Activated T-cell treated with anti-CD3 and anti-CD28 coated beads for 48 hours (primary cell): Measurements from ENCODE around the gene SLC44A3.
"Not testable (repeated sequence)": the region's sequence is repeated elsewhere in the genome, so short reads cannot be mapped to it uniquely, and the experiment has no call there.

Experiments
- DNase-seq: peaks from one replicate; pipeline ENCODE4 v3.0.0-alpha.2; 2020; ENCODE audit warnings: low read depth

The SLC44A3 gene

GRCh38 chr1:94803106-94803505, 17.1 kb upstream of the SLC44A3 start:
- DNase-seq, result no peak

DNA sequence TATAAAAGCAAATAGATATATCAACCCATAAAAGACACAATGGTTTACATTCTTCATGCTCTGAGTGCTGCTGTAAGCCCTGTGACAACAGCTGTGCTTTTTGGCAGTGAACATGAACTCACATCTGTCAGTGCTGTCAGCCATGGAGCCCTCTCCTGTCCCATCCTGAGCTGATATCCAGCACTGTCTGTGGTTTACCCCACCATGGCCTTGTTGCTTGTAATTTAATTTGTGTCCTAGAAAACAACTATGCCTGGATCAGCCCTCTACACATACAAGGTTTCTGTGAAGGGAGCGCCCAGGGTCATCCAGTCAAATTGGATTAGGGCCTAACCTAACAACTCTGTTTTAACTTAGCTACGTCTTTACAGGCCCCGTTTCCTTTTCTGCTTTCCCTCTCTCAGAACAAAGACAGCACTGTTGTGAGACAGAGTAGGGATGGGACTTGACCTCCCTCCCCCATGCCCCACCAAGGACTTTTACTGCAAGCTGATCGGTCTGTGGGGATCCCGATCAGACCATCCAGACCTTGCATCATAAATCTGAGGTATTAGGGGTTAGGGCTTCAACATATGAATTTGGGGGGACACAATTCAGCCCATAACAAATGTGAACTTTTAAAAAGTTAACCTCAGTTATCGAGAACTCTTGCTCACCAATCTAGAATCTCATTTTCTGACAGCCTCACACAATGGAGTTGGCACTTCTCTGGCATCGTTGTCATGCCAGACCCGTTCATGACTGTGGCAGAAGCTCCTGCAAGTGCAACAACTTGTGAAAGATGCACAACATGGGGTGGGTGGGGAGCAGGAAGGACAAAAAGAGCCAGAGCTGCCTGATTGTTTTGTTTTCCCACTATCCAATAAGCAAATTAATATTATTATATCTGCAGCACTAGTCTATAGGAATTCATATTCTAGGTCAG, 16.4 kb upstream of the SLC44A3 start:
- DNase-seq, result no peak

DNA sequence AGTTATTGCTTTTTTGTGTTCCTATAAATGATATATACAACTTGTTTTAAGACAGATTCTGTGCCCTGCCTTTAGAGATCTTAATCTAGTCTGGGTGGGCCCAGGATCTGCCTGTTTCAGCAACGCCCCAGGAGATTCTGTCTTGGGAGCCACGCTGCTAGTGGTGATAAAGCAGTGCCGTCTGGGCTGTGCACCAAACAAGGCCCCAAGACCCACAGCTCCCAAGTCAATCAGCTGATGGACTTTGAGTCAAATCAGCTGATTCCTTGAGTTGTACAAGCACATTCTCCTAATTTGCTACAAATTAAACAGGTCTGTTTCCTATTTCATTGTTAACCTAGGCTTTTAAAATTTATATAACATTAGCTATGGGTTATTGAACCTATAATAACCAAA, 15.7 kb upstream of the SLC44A3 start:
- DNase-seq, result no peak

DNA sequence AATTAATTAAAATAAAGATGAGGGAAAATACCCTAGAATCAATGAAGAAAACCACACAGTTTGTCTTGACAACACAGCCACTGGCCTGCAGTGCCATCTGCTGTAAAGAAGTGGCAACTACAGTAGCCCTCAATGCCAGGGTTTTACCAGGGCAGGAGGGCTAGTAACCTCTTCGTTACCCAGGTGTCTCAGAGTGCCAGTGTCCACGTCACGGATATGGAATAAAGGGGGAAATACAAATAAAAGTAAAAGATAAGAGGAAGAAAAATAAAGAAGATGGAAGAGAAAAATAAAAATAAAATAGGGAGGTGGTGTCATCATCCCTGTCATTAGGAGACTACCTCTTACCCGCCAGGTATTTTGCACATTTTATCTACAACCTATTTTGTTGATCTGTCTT, 14.2 kb upstream of the SLC44A3 start:
- DNase-seq, result peak; percentile 18

- DNase-seq, result no peak
Measured at GRCh38 chr1:94806441-94806871, 13.7 kb upstream of the SLC44A3 start.

- DNase-seq, result no peak
Measured at GRCh38 chr1:94807742-94808491, 12.2 kb upstream of the SLC44A3 start.

DNA sequence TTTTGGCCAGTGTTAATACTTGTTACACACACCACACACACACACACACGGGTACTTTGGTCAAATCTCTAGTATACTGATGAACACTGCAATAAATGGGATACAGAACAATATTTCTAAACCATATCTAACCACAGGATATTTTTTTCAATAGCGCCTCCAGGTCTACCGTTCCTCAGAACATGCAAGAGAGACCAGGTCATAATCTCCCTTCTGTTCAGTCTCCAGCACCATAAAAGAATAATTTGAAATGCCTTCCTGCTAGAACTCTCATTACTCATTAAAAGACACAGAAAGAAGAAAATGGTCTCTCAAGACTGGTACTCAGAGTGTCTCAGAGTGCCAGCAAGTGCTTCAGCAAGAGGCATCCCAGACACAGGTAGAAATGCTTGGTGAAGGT, 11.5 kb upstream of the SLC44A3 start:
- no peak for DNase-seq

DNA sequence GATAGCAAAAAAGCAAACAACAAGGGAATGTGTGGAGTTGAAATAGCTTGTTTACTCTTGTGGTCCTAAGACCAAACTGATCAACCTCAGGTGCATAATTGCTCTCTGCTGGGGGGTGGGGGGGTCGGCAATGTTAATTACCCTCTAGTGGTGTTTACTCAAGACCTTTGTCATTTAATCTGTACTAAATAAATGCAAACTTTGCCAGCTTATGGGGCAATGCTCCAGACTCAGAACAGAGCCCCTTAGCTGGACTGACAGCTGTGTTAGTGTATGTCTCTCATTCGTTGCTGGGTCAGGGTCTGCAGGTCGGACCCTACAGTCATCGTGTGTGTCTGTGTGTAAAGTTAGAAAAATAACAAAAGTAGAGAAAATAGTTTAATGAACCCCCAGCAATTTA, 7.2 kb upstream of the SLC44A3 start:
- no peak for DNase-seq

- no peak for DNase-seq
Measured at GRCh38 chr1:94816030-94816429, 4.1 kb upstream of the SLC44A3 start.

GRCh38 chr1:94817712-94818111, 2.4 kb upstream of the SLC44A3 start:
- no peak for DNase-seq

- no peak for DNase-seq
Measured at GRCh38 chr1:94819238-94819944, 766 bp upstream of the SLC44A3 start.

DNA sequence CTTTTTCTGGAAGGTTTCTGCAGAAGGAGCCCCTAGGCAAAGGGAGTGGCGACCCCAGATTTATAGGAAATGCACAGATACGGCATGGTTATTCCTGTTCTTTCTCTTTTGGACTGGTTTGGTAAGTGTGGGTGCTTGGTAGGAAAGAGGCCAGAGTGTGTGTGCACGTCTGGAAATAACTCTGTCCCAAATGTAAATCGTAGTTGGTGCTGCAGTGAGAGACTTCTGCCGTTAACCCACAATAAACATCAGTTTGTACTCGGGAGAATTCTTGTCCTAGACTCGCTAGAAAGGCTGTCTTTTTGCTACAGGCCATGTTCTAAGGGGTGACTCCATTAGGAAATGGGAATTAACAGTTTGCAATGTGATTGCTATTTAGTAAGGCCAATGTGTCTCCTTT, 779 bp downstream of the SLC44A3 start:
- DNase-seq, result no peak

DNA sequence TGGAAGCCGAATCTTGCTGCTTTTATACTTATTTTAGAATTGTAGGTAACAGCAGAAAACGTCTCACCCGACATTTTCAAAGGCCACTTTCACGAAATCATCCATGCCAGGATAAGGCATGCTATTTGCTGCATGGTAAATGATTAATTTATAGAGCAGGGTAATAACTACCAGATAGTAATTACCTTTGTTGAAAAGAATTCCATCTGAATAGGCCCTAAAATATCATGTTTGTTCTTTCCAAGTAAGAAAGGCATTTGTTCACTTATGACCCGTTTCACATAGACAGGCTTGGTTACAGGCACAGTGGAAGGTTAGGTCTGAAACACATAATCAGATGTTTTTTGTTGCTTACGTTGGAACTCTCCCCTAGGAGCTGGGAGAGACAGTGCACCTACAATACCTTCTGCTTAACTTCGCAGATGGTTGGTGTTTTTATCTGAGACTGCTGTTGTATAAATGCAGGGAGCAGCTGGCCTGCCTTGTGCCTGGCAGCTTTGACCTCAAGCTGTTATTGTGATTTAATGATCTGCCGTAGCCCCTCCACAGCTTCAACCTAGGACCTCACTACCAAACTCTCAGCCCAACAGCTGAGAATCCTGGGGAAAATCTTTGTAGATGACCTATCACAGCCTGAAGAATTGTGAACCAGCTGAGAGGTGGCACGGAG, 1.6 kb downstream of the SLC44A3 start:
- no peak for DNase-seq

- no peak for DNase-seq
Measured at GRCh38 chr1:94823116-94823515, 3.0 kb downstream of the SLC44A3 start.

GRCh38 chr1:94825936-94826335, 5.8 kb downstream of the SLC44A3 start:
- no peak for DNase-seq

- no peak for DNase-seq
Measured at GRCh38 chr1:94827434-94827833, 7.3 kb downstream of the SLC44A3 start.

GRCh38 chr1:94828251-94828650, 8.1 kb downstream of the SLC44A3 start:
- no peak for DNase-seq

- no peak for DNase-seq
Measured at GRCh38 chr1:94831641-94832040, 11.5 kb downstream of the SLC44A3 start.

DNA sequence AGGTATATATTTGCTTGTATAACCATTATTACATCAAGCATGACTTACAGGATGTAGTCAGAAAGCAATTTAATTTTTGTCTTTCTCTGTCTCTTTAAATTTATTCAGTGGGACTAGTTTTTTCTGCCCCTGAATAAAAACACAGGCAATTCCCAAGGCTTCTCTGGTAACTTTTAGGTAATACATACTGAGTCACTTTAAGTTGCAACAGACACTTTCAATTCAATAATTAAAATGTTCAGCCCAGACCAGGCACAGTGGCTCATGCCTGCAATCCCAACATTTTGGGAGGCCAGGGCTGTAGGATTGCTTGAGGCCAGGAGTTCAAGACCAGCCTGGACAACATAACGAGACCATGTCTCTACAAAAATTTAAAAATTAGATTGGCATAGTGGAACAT, 12.3 kb downstream of the SLC44A3 start:
- DNase-seq, result no peak

DNA sequence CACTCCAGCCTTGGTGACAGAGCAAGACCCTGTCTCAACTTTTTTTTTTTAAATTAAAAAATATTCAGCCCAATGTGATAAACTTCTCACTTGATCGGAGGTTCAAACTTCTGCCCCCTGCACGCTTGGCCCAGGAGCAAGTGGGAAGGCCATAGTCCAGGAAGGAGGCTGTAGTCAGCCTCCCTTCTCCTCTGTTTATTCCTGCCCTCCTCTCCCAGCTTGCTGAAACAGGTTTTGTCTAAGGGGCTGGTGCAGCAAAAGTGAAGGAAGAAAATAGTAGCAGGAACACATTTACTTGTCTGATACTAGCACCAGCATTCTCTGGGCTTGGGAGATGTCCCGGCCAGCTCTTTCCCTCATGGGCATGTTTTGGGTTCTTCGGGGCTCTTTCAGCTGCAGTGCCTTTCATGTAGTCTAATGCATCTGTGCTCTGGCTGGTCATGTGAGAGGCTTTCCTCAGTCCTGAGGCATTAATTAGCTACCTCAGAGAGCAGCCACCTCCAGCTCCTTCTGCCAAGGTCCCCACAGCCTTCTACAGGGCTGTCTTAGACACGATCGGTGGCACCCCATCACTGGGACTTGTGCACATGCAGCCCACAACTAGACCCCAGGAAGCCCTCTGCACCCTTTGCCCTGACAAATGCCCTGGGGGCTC, 12.9 kb downstream of the SLC44A3 start:
- no peak for DNase-seq

DNA sequence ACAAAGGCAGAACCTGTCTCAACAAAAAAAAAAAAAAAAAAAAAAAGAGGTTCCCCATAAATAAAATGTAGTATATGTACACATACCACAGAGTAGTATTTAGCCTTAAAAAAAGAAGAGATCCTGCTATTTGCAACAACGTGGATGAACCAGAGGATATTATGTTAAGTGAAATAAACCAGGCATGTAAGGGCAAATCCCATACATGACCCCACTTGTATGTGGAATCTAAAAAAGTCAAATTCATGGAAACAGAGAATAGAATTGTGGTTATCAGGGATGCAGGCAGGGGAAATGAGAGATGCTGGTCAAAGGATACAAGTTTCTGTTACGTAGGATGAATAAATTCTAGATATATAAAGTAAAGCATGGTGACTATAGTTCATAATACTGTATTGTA, 16.7 kb downstream of the SLC44A3 start:
- DNase-seq, result no peak

GRCh38 chr1:94840381-94840780, 20.2 kb downstream of the SLC44A3 start:
- DNase-seq, result not testable (repeated sequence)
